Occipital lobe (tissue), 2 donors: ENCODE measurements around the gene HLA-F. TPM values are rescaled to one million over a fixed set of nuclear protein-coding genes. Genes with fewer than 3 reads are reported as not detected.

ENCODE experiments used
- DNase-seq: peaks from one replicate; lab custom pipeline; 2025; lab: John Stamatoyannopoulos, UW
- total RNA-seq: library from RNA; depleted of rRNA; stranded (reverse); fragments of >200 nt; gene quantifications from one replicate; pipeline ENCODE4 v1.2.3, GENCODE V29; 2014

The HLA-F gene
- total RNA-seq: 1.4 TPM

GRCh38 chr6:29723262-29723665, at the start of gene HLA-F:
TSS of gene HLA-F (plus strand) at chr6:29723434. CDS start at chr6:29723464, 30 bp downstream.
- DNase-seq: peak; percentile 82

GRCh38 chr6:29674008-29674407, 49.2 kb upstream of the HLA-F start:
- no peak for DNase-seq

GRCh38 chr6:29675561-29675960, 47.7 kb upstream of the HLA-F start:
- no peak for DNase-seq

GRCh38 chr6:29676981-29677601, 46.1 kb upstream of the HLA-F start:
- DNase-seq: no peak

- DNase-seq: no peak
Measured at GRCh38 chr6:29678114-29678513, 45.1 kb upstream of the HLA-F start.

GRCh38 chr6:29679962-29680361, 43.3 kb upstream of the HLA-F start:
- DNase-seq: no peak

- no peak for DNase-seq
Measured at GRCh38 chr6:29680416-29680815, 42.8 kb upstream of the HLA-F start.

GRCh38 chr6:29680904-29681303, 42.3 kb upstream of the HLA-F start, which contains the start of gene ZFP57:
TSS of gene ZFP57 (minus strand) at chr6:29681152. CDS start at chr6:29677003, 4,149 bp downstream.
- DNase-seq: no peak

GRCh38 chr6:29681811-29682210, 41.4 kb upstream of the HLA-F start:
- no peak for DNase-seq

GRCh38 chr6:29685718-29686326, 37.4 kb upstream of the HLA-F start:
- no peak for DNase-seq

GRCh38 chr6:29694637-29695036, 28.6 kb upstream of the HLA-F start:
- DNase-seq: no peak

- no peak for DNase-seq
Measured at GRCh38 chr6:29696147-29697125, 26.8 kb upstream of the HLA-F start.

GRCh38 chr6:29702519-29703103, 20.6 kb upstream of the HLA-F start:
- no peak for DNase-seq

GRCh38 chr6:29705389-29706231, 17.6 kb upstream of the HLA-F start:
- DNase-seq: peak; percentile 11

- no peak for DNase-seq
Measured at GRCh38 chr6:29708432-29709179, 14.6 kb upstream of the HLA-F start.

GRCh38 chr6:29709188-29709587, 14.0 kb upstream of the HLA-F start:
- DNase-seq: no peak

- no peak for DNase-seq
Measured at GRCh38 chr6:29710281-29710941, 12.8 kb upstream of the HLA-F start.

GRCh38 chr6:29720863-29721262, 2.4 kb upstream of the HLA-F start:
- no peak for DNase-seq
